Measurements from ENCODE around the gene OPCML. TPM values are rescaled to one million over a fixed set of nuclear protein-coding genes. Genes with fewer than 3 reads are reported as not detected.

Gene OPCML
- total RNA-seq, 4 donors from 2014 or later = 0.15 TPM; not detected in 3

GRCh38 chr11:133007027-133007584 is 525.2 kb downstream of the OPCML start:
- WGBS = 57% methylated on average over 2 of the region's 2 CpGs
- DNase-seq (ENCODE audit: low spot score in 2 of 2) = no peak
- Histone ChIP-seq H3K27ac (no peak overlapping the region), H3K4me3 (no peak overlapping the region), H3K36me3 (no peaks in the 10 kb centered on the region), H3K27me3 (no peaks in the 10 kb centered on the region), H3K9me3 (no peaks in the 10 kb centered on the region), H3K4me1 (no peaks in the 10 kb centered on the region)
- TF ChIP-seq POLR2A (IDR thresholded peaks at IDR 0.05) (no peak), CTCF (IDR thresholded peaks at IDR 0.05) (no peak), EP300 (IDR thresholded peaks at IDR 0.05) (no peak), POLR2AphosphoS5 (IDR thresholded peaks at IDR 0.05) (no peak)

GRCh38 chr11:133004369-133004768 is 527.9 kb downstream of the OPCML start:
- H3K4me3 ChIP-seq = no peak overlapping the region
- TF ChIP-seq EP300 (IDR thresholded peaks at IDR 0.05) (no peak), POLR2A (IDR thresholded peaks at IDR 0.05) (no peak), CTCF (IDR thresholded peaks at IDR 0.05) (no peak), POLR2AphosphoS5 (IDR thresholded peaks at IDR 0.05) (no peak)
- H3K36me3 ChIP-seq = no peaks in the 10 kb centered on the region
- no peaks in the 10 kb centered on the region for H3K27me3 ChIP-seq
- H3K4me1 ChIP-seq = no peaks in the 10 kb centered on the region
- no peak overlapping the region for H3K27ac ChIP-seq
- no peaks in the 10 kb centered on the region for H3K9me3 ChIP-seq
- 79% methylated on average over 13 of the region's 13 CpGs for WGBS
- DNase-seq (ENCODE audit: low spot score in 2 of 2) = no peak

- Histone ChIP-seq H3K4me3 (no peak overlapping the region), H3K4me1 (no peaks in the 10 kb centered on the region), H3K27ac (no peak overlapping the region), H3K27me3 (peaks cover 9% of the 10 kb centered on the region), H3K9me3 (no peaks in the 10 kb centered on the region), H3K36me3 (no peaks in the 10 kb centered on the region)
- TF ChIP-seq CTCF (IDR thresholded peaks at IDR 0.05) = no peak
- TF ChIP-seq POLR2A (IDR thresholded peaks at IDR 0.05) = no peak
- no peak for TF ChIP-seq POLR2AphosphoS5 (IDR thresholded peaks at IDR 0.05)
- TF ChIP-seq EP300 (IDR thresholded peaks at IDR 0.05) = no peak
- 20% methylated on average over 12 of the region's 12 CpGs for WGBS
- DNase-seq (ENCODE audit: low spot score in 2 of 2) = no peak
Observed at GRCh38 chr11:132999516-132999915, 532.8 kb downstream of the OPCML start.

- no peak for TF ChIP-seq CTCF (IDR thresholded peaks at IDR 0.05)
- no peak for TF ChIP-seq POLR2A (IDR thresholded peaks at IDR 0.05)
- no peak for TF ChIP-seq EP300 (IDR thresholded peaks at IDR 0.05)
- no peak for TF ChIP-seq POLR2AphosphoS5 (IDR thresholded peaks at IDR 0.05)
- H3K4me1 ChIP-seq = no peaks in the 10 kb centered on the region
- 52% methylated on average over 5 of the region's 5 CpGs for WGBS
Observed at GRCh38 chr11:132999031-132999430, 533.3 kb downstream of the OPCML start.

GRCh38 chr11:132997396-132997795 is 534.9 kb downstream of the OPCML start:
- Histone ChIP-seq H3K4me1 (no peaks in the 10 kb centered on the region), H3K36me3 (no peaks in the 10 kb centered on the region), H3K4me3 (no peak overlapping the region), H3K27me3 (peaks cover 26% of the 10 kb centered on the region), H3K9me3 (no peaks in the 10 kb centered on the region), H3K27ac (no peak overlapping the region)
- WGBS = 85% methylated on average over 5 of the region's 5 CpGs
- no peak for TF ChIP-seq EP300 (IDR thresholded peaks at IDR 0.05)
- TF ChIP-seq POLR2A (IDR thresholded peaks at IDR 0.05) = no peak
- TF ChIP-seq CTCF (IDR thresholded peaks at IDR 0.05) = no peak
- no peak for TF ChIP-seq POLR2AphosphoS5 (IDR thresholded peaks at IDR 0.05)
- DNase-seq (ENCODE audit: low spot score in 2 of 2) = no peak

More at GRCh38 chr11:132999031-132999430, 533.3 kb downstream of the OPCML start:
- H3K27ac ChIP-seq = no peak overlapping the region
- H3K9me3 ChIP-seq = no peaks in the 10 kb centered on the region
- no peak overlapping the region for H3K4me3 ChIP-seq
- H3K36me3 ChIP-seq = no peaks in the 10 kb centered on the region
- H3K27me3 ChIP-seq = peaks cover 13% of the 10 kb centered on the region
- DNase-seq (ENCODE audit: low spot score in 2 of 2) = no peak

All from suprapubic skin (tissue), 4 donors.